ENCODE data around the gene SEC61B.

GRCh38 chr9:99221621-99222415 is at the start of gene SEC61B, which contains the start of gene ALG2:
- TF ChIP-seq CTCF (IDR thresholded peaks at IDR 0.05) (peak in 2 of 6 experiments; percentile 14 to 25), POLR2A (IDR thresholded peaks at IDR 0.05) (peak; percentile 92 to 93)

Measured in adrenal gland (tissue), 5 donors.